ENCODE data around the gene UNC5C. TPM values are rescaled to one million over a fixed set of nuclear protein-coding genes. Genes with fewer than 3 reads are reported as not detected.

UNC5C gene
- total RNA-seq, 1 donor from 2014 or later = 43.8 TPM

- Mint-ChIP-seq H3K4me3 (ENCODE audit: low read depth) (peak overlapping the region; percentile 92), H3K4me1 (ENCODE audit: low read depth) (peaks cover 40% of the 10 kb centered on the region), H3K36me3 (ENCODE audit: insufficient read depth) (peaks cover 8% of the 10 kb centered on the region), H3K27ac (no peak overlapping the region), H3K27me3 (peaks cover 10% of the 10 kb centered on the region), H3K9me3 (ENCODE audit: low read depth) (no peaks in the 10 kb centered on the region)
- no peak for DNase-seq (ENCODE audit: low spot score, unreplicated experiment)
- TF ChIP-seq, protein P1, sequence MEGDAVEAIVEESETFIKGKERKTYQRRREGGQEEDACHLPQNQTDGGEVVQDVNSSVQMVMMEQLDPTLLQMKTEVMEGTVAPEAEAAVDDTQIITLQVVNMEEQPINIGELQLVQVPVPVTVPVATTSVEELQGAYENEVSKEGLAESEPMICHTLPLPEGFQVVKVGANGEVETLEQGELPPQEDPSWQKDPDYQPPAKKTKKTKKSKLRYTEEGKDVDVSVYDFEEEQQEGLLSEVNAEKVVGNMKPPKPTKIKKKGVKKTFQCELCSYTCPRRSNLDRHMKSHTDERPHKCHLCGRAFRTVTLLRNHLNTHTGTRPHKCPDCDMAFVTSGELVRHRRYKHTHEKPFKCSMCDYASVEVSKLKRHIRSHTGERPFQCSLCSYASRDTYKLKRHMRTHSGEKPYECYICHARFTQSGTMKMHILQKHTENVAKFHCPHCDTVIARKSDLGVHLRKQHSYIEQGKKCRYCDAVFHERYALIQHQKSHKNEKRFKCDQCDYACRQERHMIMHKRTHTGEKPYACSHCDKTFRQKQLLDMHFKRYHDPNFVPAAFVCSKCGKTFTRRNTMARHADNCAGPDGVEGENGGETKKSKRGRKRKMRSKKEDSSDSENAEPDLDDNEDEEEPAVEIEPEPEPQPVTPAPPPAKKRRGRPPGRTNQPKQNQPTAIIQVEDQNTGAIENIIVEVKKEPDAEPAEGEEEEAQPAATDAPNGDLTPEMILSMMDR (IDR thresholded peaks at IDR 0.05; ENCODE audit: unreplicated experiment) = no peak
Observed at GRCh38 chr4:95546221-95546620, 2.6 kb downstream of the UNC5C start.

DNA sequence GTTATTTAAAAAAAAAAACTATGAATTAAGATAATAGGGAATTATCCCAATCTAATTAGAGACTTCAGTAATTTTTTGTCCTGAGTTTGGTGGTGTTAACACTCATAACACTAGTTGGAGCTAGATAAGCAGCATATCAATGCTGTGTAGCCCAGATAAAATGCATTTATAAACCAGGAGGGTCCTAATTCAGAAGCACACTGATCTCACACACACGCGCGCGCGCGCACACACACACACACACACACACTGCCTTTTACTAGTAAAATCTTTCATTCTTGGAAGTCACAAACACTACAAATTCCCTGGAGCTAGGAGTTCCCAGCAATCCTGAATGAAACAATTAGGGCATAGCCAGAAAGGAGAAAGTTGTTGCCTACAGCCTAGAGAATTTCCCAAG is 3.2 kb downstream of the UNC5C start:
- peaks cover 8% of the 10 kb centered on the region for H3K36me3 Mint-ChIP-seq (ENCODE audit: insufficient read depth)
- DNase-seq (ENCODE audit: low spot score, unreplicated experiment) = no peak
- no peak overlapping the region for H3K27ac Mint-ChIP-seq
- peak overlapping the region; percentile 92 for H3K4me3 Mint-ChIP-seq (ENCODE audit: low read depth)
- peaks cover 7% of the 10 kb centered on the region for H3K27me3 Mint-ChIP-seq
- TF ChIP-seq, protein P1 (IDR thresholded peaks at IDR 0.05; ENCODE audit: unreplicated experiment) = no peak
- no peaks in the 10 kb centered on the region for H3K9me3 Mint-ChIP-seq (ENCODE audit: low read depth)
- H3K4me1 Mint-ChIP-seq (ENCODE audit: low read depth) = peaks cover 37% of the 10 kb centered on the region

GRCh38 chr4:95544113-95545103 is 4.4 kb downstream of the UNC5C start:
- Mint-ChIP-seq H3K9me3 (ENCODE audit: low read depth) (no peaks in the 10 kb centered on the region), H3K27ac (no peak overlapping the region), H3K4me1 (ENCODE audit: low read depth) (peaks cover 31% of the 10 kb centered on the region), H3K36me3 (ENCODE audit: insufficient read depth) (peaks cover 8% of the 10 kb centered on the region), H3K4me3 (ENCODE audit: low read depth) (peak overlapping the region; percentile 4), H3K27me3 (no peaks in the 10 kb centered on the region)
- DNase-seq (ENCODE audit: low spot score, unreplicated experiment) = no peak
- TF ChIP-seq, protein P1 (IDR thresholded peaks at IDR 0.05; ENCODE audit: unreplicated experiment) = peak; percentile 35

- TF ChIP-seq, protein P1 (IDR thresholded peaks at IDR 0.05; ENCODE audit: unreplicated experiment) = no peak
- Mint-ChIP-seq H3K9me3 (ENCODE audit: low read depth) (no peaks in the 10 kb centered on the region), H3K36me3 (ENCODE audit: insufficient read depth) (peaks cover 8% of the 10 kb centered on the region), H3K27ac (no peak overlapping the region), H3K4me3 (ENCODE audit: low read depth) (no peak overlapping the region), H3K27me3 (no peaks in the 10 kb centered on the region), H3K4me1 (ENCODE audit: low read depth) (peaks cover 50% of the 10 kb centered on the region)
- no peak for DNase-seq (ENCODE audit: low spot score, unreplicated experiment)
Observed at GRCh38 chr4:95541889-95542607, 6.7 kb downstream of the UNC5C start.

DNA sequence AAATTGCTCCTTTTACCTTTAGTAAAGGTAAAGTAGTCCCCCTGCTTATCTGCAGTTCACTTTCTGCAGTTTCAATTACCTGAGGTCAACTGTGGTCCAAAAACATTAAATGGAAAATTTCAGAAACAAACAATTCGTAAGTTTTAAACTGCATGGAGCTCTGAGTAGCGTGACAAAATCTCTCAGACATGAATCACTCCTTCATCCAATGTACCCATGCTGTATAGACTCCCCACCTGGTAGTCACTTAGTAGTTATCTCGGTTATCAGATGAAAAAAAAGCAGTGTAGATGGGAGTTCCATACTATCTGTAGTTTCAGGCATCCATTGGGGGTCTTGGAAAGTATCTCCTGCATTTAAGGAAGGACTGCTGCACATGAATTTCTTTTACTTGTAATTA is 7.7 kb downstream of the UNC5C start:
- TF ChIP-seq, protein P1 (IDR thresholded peaks at IDR 0.05; ENCODE audit: unreplicated experiment) = no peak
- H3K36me3 Mint-ChIP-seq (ENCODE audit: insufficient read depth) = peaks cover 8% of the 10 kb centered on the region
- no peaks in the 10 kb centered on the region for H3K27me3 Mint-ChIP-seq
- no peak for DNase-seq (ENCODE audit: low spot score, unreplicated experiment)
- H3K4me3 Mint-ChIP-seq (ENCODE audit: low read depth) = no peak overlapping the region
- H3K4me1 Mint-ChIP-seq (ENCODE audit: low read depth) = peaks cover 43% of the 10 kb centered on the region
- H3K27ac Mint-ChIP-seq = no peak overlapping the region
- no peaks in the 10 kb centered on the region for H3K9me3 Mint-ChIP-seq (ENCODE audit: low read depth)

Data from progenitor cell of endocrine pancreas (in vitro differentiated cells).